ENCODE measurements around the gene URB1. TPM values are rescaled to one million over a fixed set of nuclear protein-coding genes. Genes with fewer than 3 reads are reported as not detected.
"Not testable (repeated sequence)": the region's sequence is repeated elsewhere in the genome, so short reads cannot be mapped to it uniquely, and the experiment has no call there.

URB1 gene
- total RNA-seq, 2 donors from 2014 or later = 17.6 to 37.2 TPM

DNA sequence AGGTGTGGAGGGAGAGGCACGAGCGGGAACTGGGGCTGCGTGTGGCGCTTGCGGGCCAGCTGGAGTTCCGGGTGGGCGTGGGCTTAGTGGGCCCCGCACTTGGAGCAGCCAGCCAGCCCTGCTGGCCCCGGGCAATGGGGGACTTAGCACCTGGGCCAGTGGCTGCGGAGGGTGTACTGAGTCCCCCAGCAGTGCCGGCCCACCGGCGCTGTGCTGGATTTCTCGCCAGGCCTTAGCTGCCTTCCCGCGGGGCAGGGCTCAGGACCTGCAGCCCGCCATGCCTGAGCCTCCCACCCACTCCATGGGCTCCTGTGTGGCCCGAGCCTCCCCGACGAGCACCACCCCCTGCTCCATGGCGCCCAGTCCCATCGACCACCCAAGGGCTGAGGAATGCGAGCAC, 127.5 kb downstream of the URB1 start:
- H3K27me3 Mint-ChIP-seq; H3K4me3 Mint-ChIP-seq; H3K27ac Mint-ChIP-seq; H3K4me1 Mint-ChIP-seq; H3K9me3 Mint-ChIP-seq; ATAC-seq (replicated peaks): not testable (repeated sequence)
- peaks cover 25% of the 10 kb centered on the region for H3K36me3 Mint-ChIP-seq (ENCODE audit: low read depth)

DNA sequence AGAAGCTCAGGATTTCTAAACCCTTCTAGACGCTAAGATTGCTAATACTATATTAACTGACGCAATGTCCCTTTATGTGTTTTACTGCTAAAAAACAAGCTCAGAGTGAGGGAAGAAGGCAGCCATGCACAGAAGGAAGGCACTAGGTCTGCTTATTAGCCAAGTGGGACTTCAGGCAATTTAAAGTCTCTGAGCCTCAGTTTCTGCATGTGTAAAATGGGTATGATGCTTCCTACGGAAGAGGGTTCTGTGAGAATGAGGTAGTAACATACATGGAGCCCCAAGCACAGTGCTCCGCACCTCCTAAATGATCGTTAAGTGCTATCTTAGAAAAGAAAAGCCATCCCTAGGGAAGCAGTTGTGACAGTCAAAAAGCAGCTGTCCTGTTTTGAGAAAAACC, 130.9 kb downstream of the URB1 start:
- Mint-ChIP-seq H3K9me3 (no peaks in the 10 kb centered on the region), H3K36me3 (ENCODE audit: low read depth) (no peaks in the 10 kb centered on the region), H3K4me1 (peaks cover 9% of the 10 kb centered on the region), H3K4me3 (no peak overlapping the region), H3K27me3 (peaks cover 5% of the 10 kb centered on the region), H3K27ac (no peak overlapping the region)
- ATAC-seq (replicated peaks) = no peak

Other genes with a start within 250 kb of the URB1 start
- 10 to 100 TPM; 15.3 to 22.4 TPM for gene MIS18A, start 114.0 kb downstream of the URB1 start, total RNA-seq
- gene MRAP, start 94.2 kb downstream of the URB1 start, total RNA-seq = not detected
- 10 to 100 TPM in 1 of 2 donors, 1 to 10 TPM in 1; 10.0 to 13.1 TPM for gene EVA1C, start 19.7 kb upstream of the URB1 start, total RNA-seq
- gene TCP10L, start 192.5 kb upstream of the URB1 start, total RNA-seq = 1 to 10 TPM in 1 of 2 donors, under 1 TPM in 1; 0.73 to 1.3 TPM
- 10 to 100 TPM; 19.9 to 40.2 TPM for gene CFAP298, start 219.4 kb upstream of the URB1 start, total RNA-seq